ENCODE measurements around the gene TSPAN9.

Gene TSPAN9, protein sequence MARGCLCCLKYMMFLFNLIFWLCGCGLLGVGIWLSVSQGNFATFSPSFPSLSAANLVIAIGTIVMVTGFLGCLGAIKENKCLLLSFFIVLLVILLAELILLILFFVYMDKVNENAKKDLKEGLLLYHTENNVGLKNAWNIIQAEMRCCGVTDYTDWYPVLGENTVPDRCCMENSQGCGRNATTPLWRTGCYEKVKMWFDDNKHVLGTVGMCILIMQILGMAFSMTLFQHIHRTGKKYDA

DNA sequence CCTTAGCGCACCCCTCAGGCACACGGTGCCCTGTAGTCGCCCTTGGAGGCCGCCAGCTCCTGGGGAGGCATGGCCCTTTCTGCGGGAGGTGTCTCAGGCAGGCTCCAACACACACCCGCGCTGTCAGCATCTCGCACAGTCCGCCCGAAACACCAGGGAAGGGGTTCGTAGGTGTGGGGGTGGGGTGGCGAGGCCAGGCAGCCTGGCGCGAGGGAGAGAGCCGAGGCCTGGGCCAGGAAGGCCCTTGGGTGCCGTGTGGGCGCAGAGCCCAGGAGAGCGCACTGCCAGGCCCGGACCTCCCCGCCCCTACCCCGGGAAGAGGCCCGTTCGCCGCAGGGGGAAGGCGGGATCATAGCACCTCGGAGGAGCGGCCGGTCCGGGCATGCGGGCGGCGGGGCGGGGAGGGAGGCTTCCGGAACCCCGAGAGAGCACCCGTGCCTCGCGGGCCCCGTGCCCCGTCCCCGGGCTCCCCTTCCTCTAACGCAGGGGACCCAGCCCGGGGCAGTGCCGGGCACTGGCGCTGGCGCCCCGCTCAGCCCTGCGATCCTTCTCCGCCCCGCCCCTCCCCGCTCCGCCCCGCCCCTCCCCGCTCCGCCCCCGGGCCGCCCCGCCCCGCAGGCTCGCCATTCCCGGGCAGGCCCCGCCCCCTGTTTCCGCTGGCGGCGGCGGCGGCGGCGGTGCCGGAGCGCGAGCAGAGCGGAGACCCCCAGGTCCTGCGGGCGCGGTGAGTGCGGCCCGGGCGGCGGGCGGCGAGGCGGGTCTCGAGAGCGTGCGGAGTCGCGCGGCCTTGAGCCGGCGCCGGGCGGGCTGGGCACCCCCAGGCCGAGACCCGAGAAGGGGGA is at the start of gene TSPAN9:
Gene TSPAN9 (plus strand): TSS at position 650 of the 842 bp plus-strand sequence. CDS start 123,815 bp downstream, outside the sequence.
- peak; percentile 41 for DNase-seq

DNA sequence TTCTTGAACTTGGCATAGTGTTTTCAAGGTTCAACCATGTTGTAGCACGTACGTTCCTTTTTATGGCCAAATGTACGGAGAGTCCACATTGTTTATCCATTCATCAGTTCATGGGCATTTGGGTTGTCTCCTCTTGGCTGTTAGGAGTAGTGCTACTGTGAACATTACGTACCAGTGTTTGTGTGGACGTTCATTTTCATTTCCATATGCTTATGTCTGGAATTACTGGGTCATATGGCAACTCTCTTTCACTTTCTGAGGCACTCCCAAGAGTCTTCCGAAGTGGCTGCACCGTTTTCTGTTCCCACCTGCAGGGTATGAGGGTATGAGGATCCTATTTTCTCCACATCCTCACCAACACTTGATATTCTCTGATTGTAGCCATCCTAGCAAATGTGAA is 49.1 kb upstream of the TSPAN9 start:
- no peak for DNase-seq

DNA sequence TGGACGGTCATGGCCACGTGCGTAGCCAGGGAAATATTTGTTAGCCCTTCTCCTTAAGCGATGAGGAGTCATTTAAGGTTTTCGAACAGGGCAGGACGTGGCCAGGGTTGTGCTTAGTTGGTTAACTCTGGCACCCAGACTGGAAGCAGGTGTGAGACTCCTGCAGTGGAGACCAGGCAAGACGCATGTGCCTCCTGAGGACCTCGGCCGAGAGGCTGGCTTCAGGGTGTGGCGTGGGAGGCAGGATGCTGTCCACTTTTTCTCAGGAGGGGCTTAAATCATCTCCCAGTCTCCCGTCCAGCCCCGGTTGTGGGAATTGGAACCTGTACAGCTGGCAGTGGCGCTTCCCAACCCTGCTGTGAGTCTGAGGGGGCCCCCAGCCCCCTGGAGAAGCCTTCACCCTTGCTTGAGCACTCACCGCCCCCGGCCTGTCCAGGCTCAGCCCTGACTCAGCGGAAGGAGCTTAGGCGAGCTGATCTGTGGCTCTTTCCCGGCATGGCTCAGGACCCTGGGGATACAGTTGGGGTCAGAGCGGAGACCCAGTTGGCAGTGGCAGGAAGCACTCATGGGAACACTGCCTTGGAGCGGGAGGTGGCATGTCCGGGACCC is 46.3 kb upstream of the TSPAN9 start:
- DNase-seq: no peak

DNA sequence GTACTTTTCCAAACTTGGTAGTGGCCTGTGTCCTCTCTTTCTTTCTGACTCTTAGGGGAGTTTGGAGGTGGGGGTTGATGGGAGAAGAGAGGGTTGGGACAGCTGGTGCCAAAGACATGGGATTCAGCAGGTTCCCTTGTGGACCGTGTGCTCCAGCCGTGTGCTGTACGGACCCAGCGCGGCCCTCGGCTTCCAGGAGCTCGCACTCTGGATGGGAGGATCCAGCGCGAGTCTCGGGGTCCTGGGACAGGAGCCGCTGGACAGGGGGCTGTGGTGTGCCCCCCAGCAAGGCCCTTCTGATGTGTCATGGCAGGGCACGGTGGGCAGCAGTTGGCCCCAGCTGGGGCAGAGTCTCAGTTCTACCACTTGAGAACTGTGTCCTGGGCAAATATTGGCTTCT is 45.0 kb upstream of the TSPAN9 start:
- DNase-seq: no peak

DNA sequence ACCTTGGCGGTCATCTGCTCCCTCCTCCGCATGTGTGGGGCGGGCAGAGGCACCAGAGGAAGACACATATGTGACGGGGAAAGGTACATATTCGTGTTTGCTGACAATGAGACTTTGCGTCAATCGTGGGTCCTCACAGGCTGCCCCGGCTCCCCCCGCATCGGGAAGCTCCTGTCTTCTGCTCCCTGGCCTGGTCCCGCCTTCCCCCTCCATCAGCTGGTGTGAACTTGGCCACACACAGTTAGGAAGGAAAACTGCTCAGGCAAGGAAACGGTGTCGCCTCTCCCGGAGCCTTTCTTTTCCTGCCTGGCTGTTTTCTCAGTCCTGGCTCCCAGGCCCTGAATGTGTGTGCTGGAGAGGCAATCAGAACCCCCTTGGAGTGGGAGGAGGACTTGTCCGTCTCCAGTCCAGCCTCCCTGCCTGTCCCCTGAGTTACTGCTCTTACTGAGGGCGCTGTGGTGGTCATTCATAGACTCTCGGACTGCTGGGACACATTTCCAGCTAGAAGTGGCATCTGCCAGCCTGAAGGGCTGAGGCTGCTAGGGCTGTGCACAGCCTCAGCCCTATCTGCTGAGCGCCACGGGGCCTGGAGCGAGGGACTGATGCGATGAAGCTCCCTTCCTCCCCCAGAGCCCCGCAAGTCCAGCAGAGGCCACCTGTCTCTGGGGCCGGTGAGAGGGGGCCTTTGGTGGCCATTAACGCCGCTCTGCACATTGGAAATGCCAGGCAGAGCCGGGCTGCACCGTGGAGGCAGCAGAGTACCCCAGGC is 44.2 kb upstream of the TSPAN9 start:
- DNase-seq: no peak

DNA sequence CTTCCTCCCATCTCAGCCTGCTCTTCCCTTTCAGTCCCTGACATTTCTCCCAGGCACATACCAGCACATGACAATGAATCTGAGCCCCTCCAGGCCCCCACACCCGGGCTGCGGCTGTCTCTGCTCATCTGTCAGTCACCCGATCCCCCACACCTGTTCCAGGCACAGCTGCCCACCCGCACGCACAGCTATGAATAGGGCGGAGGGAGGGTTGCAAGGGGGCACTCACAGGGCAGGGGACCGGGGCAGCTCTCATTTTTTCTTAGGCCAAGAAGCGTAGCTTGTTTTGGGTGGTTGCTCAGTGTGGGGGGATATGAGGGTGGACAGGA is 43.7 kb upstream of the TSPAN9 start:
- no peak for DNase-seq

DNA sequence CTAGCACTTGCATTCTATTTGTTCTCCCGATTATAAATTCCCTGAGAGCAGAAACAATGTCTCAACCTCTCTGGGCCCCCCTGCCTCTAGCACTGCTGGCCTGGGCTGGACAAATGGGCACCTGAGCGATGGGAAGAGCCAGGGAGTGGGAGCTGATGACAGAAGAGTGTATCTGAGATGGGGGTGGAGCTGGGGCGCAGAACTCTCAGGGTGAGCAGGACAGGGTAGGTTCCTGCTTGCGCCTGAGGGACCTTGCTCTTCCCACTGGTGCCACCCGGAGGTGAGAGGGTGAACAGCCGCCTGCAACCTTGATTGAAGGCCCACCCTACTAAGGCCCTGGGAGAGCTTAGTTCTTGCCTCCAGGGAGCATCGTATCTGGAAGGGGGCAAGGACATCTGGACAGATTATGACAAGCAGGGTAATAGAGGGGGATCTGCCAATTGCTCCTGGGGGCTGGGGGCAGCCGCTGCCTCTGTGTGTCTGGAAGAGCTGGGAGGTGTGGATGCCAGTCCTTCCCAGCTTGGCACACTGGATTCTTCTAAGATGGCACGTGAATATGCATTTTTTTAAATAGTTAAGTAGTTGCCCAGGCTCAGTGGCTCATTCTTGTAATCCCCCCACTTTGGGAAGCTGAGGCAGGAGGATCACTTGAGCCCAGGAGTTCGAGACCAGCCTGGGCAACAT is 43.0 kb upstream of the TSPAN9 start:
- DNase-seq: peak; percentile 24

DNA sequence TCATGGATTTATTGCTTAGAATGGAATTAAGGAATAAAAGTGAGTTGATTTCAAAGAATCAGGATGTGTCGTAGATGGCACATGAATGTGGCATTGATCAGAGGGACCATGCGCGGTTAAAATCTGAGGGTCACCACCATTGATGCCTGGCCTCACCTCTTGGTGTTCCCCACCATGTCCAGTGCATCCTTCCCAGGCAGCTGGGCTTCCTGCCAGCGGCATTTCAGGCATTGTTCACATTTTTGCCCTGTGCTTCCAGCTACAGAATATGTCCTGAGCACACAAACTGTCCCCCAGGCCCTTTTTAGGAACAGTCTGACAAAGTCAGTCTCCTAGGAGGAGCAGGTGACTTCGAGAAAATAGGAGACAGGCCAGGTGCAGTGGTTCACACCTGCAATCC is 42.0 kb upstream of the TSPAN9 start:
- DNase-seq: no peak

DNA sequence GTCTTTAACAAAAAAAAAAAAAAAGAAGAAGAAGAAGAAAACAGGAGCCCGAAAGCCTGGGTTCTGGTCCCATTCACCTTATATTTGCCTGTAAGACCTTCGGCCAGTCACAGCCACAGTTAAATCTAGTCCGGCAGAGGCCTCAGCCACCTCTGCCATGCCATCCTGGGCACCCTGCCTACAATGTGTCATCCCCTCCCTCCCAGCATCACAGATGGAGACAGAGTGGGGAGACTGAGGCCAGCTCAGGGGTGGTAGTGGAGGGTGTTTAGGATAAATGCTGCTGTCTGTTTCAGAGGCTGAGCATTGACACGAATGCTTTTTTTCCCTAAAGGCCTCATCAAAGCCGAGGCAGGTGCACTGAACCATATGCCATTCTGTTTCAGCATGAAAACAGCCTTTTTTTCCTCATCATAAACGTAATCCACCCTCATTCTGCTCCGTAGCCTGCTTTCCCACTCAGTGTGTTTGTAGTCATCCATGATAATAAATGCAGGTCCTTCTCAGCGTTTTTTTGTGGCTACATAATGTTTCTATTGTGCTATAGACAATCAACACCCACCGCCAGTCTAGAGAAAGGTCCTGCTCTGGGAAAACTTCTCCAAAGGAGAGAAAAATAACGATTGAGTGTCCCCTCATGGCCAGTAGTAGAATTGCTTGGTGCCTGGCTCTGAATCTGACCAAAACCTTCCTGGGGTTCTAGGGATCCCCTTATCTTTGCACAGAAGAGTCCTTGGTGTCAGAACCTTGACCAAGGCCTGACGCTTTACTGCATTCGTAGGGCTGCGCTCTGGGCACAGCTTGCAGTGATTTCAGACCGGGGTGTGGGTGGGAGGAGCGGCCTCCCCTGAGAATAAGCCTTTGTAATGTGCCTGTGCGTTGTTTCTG is 41.1 kb upstream of the TSPAN9 start:
- no peak for DNase-seq

DNA sequence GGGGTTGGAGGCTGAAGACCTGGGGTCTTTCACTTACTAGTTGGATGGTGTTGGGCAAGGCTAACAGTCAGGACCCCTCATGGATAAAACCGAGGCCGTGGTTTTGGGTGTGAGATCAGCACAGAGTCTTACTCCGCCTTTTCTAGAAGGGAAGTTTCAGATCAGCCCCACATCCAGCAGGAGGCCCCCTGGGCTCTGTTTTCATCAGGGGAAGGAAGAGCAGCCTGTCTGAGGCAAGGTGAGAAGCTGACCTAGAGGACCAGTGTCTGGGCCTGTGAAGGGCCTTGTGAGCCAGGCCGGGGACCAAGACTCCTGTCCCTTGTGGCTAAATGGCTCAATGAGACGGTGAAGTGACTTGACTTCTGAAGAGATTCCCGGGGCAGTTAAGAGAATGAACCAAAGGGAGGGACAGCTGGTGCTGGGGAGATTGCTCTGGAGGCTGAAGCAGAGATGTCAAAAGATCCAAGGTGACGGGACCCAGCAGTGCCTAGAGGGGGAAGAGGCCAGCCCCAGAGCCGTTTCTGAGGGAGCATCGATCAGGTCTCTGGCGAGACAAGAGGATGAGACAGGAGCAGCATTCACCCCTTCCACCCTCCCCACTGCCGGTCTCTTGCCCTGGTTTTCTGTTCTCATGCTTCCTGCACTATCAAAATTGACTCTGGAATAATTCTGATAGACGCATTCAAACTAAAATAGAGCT is 40.1 kb upstream of the TSPAN9 start:
- DNase-seq: no peak

DNA sequence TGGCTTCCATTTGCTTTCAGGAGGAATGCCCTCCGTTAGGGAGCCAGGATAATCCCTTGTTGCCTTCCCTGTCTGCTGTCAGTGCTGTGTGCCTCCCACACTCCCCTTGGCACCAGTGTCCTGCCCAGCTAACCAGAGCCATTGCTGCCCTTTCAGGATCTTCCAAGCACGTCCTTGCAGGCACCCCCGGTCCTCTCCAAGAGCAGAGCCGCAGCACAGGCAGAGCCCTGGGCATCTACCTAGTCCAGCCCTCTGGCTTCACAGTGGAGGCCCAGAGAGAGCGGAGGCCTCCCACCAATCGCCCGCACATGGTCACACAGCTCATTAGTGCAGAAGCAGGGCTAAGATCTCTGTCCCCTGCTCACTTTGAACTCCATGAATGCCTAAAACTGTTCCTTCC is 39.0 kb upstream of the TSPAN9 start:
- no peak for DNase-seq

DNA sequence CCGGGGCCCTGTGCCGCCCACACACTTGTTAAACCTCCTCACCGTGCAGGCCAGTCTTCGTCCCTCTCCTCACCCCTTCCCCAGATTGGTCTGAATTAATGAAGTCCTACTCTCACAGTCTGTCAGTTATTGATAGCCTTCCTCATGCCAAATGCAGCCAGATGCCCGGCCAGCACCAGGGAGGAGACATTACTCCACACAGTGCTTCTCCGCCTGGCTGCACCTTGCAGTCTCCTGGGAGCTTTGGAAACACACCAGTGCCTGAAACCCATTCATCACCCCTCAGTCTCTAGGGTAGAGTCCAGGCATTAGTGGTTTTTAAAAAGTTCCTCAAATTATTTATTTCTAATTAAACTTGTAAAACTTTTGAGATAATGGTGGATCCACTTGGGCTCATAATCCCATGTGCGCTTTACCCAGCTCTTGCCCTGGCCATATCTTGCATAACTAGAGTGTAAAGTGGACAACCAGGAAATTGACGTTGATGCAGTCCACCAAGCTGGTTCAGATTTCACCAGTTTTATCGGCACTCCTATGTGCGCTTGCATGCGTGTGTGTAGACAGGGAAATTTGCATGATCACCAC is 38.2 kb upstream of the TSPAN9 start:
- DNase-seq: no peak

DNA sequence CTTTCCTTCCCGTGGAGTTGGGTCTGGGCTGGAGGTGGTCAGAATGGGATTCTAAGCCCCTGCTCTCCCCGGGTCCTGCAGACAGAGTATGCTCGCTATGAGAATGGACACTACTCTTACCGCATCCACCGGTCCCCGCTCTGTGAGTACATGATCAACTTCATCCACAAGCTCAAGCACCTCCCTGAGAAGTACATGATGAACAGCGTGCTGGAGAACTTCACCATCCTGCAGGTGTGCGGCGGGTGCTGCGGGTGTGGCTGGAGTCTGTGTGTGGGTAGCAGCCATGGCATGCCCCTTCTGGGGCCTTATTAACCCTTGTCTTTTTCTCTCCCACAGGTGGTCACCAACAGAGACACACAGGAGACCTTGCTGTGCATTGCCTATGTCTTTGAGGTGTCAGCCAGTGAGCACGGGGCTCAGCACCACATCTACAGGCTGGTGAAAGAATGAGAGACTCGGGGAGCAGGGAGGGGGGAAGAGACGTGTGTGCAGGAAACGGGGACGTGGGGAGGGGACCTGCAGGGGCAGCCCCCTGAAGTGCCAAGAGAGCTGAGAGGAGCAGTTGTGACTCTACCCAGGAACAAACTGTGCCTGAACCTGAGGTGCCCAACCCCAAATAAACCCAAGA is 37.0 kb upstream of the TSPAN9 start:
- DNase-seq: no peak

DNA sequence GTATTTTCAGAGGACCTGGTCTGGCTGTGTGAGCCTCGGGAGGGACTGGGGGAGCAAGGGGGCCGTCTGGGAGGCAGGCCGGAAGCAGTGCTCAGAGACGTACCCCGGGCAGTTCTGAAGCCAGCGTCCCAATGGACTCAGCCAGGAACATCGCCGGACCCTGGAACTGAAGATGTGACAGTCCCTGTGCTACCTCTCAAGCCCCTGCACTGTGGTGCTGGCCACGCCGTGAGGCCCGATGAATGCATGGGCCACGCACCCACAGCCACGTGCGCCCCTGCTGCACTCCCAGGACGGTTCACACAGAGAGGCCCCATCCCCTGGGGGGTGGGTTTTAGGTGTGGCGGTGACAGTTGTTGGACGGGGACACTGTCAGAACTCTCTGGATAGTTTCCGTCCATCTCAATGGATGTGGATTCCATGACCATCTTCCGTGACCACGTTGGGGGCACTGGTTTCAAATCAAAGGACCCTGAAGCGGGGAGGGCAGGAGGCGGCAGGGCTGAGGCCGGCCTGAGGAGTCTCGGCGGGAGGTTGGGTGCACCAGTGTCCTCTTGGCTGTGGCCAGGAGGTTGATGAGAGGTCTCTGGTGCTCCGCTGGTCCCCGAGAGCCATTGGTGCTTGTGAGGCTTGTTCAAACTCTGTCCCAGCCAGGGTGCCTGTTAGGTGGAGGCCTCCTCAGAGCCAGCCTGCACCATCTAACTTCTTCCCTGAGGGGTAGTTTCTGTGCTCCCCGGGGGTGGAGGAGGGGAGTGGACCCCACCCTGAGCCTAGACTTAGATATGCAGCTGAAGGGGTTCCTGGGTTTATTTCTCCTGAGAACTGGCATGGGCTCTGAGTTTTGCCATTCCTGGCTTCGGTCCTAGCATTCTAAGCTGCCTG is 36.3 kb upstream of the TSPAN9 start:
- no peak for DNase-seq

DNA sequence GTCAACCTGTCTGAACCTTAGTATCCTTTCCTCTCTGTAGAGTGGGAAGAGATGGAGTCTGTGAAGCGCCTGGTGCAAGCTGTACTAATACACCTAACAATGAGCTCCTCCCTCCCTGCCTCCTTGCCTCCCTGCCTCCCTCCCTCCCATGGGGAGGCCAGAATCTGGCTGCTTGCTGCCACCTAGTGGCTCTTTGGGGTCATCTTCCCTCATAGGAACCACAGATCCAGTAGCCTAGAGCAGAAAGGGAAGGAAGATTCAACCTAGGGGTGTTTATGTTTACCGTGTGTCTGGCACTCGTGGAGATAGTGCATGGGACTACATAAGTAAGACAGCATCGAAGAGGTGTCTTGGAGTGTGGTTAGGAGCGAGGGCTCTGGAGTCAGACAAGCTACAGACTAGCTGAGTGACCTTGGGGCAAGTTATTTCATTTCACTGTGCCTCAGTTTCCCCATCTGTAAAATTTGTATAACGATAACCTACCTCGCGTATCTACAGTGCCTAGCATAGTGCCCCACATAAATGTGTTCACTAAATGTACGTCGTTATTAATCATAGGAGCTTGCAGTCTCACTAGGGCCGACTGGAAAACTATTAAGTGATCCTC is 35.5 kb upstream of the TSPAN9 start:
- peak; percentile 74 for DNase-seq

DNA sequence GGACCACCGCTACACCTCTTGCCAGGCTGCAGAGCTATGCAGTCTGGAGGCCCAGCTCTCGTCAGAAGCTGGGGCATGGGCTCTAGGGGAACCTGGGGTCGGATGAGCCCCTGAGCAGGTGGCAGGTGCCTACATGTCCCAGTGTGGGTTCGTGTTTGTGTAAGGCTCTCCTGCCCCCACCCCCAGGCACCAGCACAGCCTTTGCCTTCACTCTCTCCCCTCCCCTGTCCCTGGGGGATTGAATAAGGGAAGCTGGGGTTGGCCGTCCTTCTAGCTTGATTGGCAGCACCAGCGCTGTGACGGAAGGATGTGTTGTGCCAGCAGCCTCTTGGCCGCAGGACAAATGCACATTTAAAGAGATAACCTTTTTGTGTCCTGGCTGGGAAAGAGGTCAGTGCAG is 34.8 kb upstream of the TSPAN9 start:
- DNase-seq: peak; percentile 72

DNA sequence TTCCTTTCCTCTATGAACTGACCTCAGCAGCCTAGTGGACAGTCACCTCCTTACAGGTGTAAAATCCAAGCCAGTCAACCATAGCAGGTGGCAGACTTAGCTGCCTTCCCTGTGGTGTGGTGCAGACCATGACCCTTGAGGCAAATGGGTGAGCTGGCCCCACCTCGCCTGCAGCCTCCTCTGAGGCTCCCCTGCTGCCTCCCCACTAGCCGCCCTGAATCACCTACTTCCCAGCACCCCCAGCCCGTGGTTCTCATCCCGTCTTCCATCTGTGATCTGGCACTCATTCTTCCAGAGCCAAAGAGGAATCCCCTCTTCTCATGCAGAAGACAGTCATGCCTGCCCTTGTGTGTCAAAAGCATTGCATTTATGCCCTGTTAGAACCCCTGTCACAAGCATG is 34.4 kb upstream of the TSPAN9 start:
- no peak for DNase-seq

DNA sequence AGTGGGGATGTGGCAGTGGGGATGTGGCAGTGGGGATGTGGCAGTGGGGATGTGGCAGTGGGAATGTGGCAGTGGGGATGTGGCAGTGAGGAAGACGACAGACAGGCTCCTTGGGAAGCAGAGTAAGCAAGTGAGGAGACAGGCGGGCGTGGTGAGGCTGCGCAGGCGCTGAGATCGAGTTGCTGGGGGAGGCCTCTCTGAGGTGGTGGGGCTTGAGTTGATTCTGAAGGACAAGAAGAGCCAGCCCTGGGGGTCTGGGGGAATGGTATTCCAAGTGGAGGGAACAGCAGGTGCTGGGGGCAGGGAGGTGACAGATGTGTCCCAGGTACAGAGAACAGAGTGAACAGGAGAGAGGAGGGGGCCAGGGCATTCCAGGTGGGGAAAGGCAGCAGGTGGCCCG is 33.8 kb upstream of the TSPAN9 start:
- DNase-seq: no peak

DNA sequence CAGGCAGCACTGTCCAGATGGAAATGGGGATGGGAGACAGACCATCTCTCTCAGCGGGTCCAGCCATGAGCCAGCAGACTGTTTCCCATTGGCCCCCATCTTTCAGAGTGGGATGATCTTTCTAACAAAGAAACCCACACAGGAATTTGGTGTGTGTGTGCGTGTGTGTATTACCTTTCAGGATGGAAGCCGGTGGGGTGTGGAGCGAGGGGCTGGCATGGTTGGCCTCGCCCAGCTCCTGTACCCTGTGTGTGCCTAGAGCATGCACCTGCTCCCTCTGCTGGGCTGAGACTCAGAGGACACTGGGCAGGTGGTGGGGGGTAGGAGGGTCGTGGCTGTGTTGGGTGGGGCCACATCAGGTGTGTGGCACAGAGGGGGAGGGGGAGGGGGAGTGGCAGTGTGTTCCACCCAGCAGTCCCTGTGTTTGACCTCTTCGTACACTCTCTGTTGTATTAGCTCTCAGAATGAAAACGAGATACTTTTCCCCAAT is 33.0 kb upstream of the TSPAN9 start:
- DNase-seq: no peak
